RWPE2 (cell line): ENCODE data around the gene RRAGA.

ENCODE experiments used
- ATAC-seq: fragments of 200-7000 bp; cut with Tn5 transposase; 3 replicates; pipeline ENCODE4 v1.9.1; 2021; ENCODE audit warnings: low read depth
- DNase-seq: peaks from one replicate; pipeline ENCODE4 v3.0.0-alpha.2; 2020; ENCODE audit warnings: low spot score
- H3K27ac ChIP-seq: fragments of 450-650 bp; 2 replicates; pipeline ENCODE4 v1.5.1; 2017; ENCODE audit warnings: mild to moderate bottlenecking; ENCODE audit not compliant: poor library complexity, severe bottlenecking
- H3K27me3 ChIP-seq: fragments of 250-450 bp; sonication (Bioruptor Pico); 2 replicates; pipeline ENCODE4 v1.5.1; 2021; ENCODE audit warnings: mild to moderate bottlenecking, moderate library complexity; ENCODE audit not compliant: insufficient read depth, poor library complexity, severe bottlenecking
- H3K36me3 ChIP-seq: fragments of 250-450 bp; sonication (Bioruptor Pico); 2 replicates; pipeline ENCODE4 v1.5.1; 2020; ENCODE audit warnings: low read depth, mild to moderate bottlenecking, moderate library complexity
- H3K4me1 ChIP-seq: fragments of 250-450 bp; sonication (Bioruptor Pico); 2 replicates; pipeline ENCODE4 v1.5.1; 2021; ENCODE audit warnings: mild to moderate bottlenecking, moderate library complexity; ENCODE audit not compliant: insufficient read depth, poor library complexity, severe bottlenecking
- H3K4me3 ChIP-seq: fragments of 250-450 bp; sonication (Bioruptor Pico); 2 replicates; pipeline ENCODE4 v1.5.1; 2021; ENCODE audit warnings: mild to moderate bottlenecking, moderate library complexity; ENCODE audit not compliant: severe bottlenecking
- H3K9me3 ChIP-seq: fragments of 250-450 bp; sonication (Bioruptor Pico); 2 replicates; pipeline ENCODE4 v1.5.1; 2021; ENCODE audit warnings: mild to moderate bottlenecking, moderate library complexity; ENCODE audit not compliant: severe bottlenecking
- CTCF ChIP-seq: fragments of 450-650 bp; IDR thresholded peaks from one replicate; pipeline ENCODE4 v1.5.1; 2017; ENCODE audit warnings: mild to moderate bottlenecking, moderate library complexity; ENCODE audit not compliant: poor library complexity, severe bottlenecking

Gene RRAGA

DNA sequence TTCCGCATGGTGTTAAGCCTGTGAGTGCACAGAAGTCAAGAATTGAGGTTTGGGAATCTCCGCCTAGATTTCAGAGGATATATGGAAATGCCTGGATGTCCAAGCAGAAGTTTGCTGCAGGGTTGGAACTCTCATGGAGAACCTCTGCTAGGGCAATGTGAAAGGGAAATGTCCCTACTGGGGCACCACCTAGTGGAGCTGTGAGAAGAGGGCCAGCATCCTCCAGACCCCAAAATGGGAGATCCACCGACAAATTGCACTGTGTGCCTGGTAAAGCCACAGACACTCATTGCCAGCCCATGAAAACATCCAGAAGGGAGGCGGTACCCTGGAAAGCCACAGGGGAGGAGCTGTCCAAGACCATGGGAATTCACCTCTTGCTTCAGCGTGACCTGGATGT lies 12.6 kb upstream of the RRAGA start:
- no peak for TF ChIP-seq CTCF
- H3K27me3 ChIP-seq, result no peaks in the 10 kb centered on the region
- ATAC-seq (no peak), DNase-seq (no peak)
- no peaks in the 10 kb centered on the region for H3K9me3 ChIP-seq
- no peaks in the 10 kb centered on the region for H3K36me3 ChIP-seq
- H3K4me1 ChIP-seq, result no peaks in the 10 kb centered on the region
- H3K27ac ChIP-seq, result no peak overlapping the region
- H3K4me3 ChIP-seq, result no peak overlapping the region

DNA sequence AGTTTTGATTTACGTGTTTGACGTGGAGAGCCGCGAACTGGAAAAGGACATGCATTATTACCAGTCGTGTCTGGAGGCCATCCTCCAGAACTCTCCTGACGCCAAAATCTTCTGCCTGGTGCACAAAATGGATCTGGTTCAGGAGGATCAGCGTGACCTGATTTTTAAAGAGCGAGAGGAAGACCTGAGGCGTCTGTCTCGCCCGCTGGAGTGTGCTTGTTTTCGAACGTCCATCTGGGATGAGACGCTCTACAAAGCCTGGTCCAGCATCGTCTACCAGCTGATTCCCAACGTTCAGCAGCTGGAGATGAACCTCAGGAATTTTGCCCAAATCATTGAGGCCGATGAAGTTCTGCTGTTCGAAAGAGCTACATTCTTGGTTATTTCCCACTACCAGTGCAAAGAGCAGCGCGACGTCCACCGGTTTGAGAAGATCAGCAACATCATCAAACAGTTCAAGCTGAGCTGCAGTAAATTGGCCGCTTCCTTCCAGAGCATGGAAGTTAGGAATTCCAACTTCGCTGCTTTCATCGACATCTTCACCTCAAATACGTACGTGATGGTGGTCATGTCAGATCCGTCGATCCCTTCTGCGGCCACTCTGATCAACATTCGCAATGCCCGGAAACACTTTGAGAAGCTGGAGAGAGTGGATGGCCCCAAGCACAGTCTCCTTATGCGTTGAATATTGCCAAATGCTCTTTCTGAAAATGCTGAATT lies 850 bp downstream of the RRAGA start:
- ATAC-seq, result 0 out of 3 replicates have a peak, but pooled peaks have one; percentile 3
- H3K27ac ChIP-seq, result peak overlapping the region; percentile 86
- peaks cover 6% of the 10 kb centered on the region for H3K4me1 ChIP-seq
- H3K27me3 ChIP-seq, result no peaks in the 10 kb centered on the region
- H3K4me3 ChIP-seq, result peak overlapping the region; percentile 54
- TF ChIP-seq CTCF, result no peak
- peaks cover 4% of the 10 kb centered on the region for H3K36me3 ChIP-seq
- no peak for DNase-seq
- H3K9me3 ChIP-seq, result no peaks in the 10 kb centered on the region

DNA sequence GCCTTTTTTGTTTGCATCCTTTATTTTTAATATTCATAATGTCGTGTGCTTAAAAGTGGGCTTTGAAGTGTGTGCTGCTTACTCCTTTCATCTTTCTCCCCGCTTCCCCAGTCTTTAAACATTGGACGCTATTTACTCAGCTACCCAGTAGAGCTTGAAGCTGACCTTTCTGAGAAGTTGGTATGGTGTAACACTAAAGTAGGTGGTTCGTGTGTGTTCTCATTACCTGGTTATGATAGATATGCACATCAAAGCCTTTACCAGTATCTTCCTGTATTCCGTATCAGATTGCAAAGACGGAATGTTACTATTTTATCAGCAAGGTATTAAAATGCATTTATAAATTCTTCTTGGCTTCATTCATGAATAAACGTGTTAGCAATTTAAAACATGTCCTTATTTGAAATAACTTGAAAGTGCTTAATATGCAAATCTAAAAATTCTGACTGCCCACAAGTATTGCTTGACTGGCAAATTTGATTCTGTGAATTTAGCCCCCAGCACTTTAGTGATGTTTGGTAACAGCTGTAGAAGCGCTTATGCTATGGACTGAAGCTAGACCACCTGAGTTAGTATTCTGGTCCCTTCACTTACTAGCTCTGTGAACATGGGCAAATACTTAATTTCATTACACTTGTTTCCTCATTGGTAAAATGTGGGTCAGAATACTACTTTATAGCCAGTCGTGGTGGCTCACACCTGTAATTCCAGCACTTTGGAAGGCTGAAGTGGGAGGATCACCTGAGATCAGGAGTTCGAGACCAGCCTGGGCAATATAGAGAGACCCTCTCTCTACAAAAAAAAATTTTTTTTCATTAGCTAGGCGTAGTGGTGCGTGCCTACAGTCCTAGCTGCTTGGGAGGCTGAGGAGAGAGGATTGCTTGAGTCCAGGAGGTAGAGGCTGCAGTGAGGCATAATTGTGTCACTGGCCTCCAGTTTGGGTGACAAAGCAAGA lies 1.7 kb downstream of the RRAGA start:
- ATAC-seq, result no peak
- H3K4me3 ChIP-seq, result peak overlapping the region; percentile 54
- no peak for DNase-seq
- peak overlapping the region; percentile 86 for H3K27ac ChIP-seq
- peaks cover 6% of the 10 kb centered on the region for H3K4me1 ChIP-seq
- no peak for TF ChIP-seq CTCF
- no peaks in the 10 kb centered on the region for H3K27me3 ChIP-seq
- no peaks in the 10 kb centered on the region for H3K9me3 ChIP-seq
- peaks cover 8% of the 10 kb centered on the region for H3K36me3 ChIP-seq

DNA sequence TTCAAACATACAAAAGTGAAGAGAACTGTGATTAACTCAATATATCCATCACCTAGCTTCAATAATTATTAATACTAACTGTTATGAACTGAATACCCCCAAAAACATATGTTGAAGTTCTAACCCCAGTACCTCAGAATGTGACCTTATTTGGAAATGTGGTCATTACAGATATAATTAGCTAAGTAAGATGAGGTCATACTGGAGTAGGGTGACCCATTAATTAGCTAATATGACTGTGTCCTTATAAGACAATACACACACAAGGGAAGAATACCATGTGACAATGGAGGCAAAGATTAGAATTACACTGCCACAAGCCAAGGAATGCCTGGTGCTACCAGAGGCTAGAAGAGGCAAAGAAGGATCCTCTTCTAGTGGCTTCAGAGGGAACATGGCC lies 7.8 kb downstream of the RRAGA start:
- no peak for DNase-seq
- Histone ChIP-seq H3K4me1 (no peaks in the 10 kb centered on the region), H3K36me3 (peaks cover 60% of the 10 kb centered on the region), H3K4me3 (no peak overlapping the region), H3K27me3 (no peaks in the 10 kb centered on the region), H3K9me3 (no peaks in the 10 kb centered on the region), H3K27ac (no peak overlapping the region)
- no peak for TF ChIP-seq CTCF
- ATAC-seq, result no peak
